ENCODE results near the gene CCDC33.

CCDC33 gene

DNA sequence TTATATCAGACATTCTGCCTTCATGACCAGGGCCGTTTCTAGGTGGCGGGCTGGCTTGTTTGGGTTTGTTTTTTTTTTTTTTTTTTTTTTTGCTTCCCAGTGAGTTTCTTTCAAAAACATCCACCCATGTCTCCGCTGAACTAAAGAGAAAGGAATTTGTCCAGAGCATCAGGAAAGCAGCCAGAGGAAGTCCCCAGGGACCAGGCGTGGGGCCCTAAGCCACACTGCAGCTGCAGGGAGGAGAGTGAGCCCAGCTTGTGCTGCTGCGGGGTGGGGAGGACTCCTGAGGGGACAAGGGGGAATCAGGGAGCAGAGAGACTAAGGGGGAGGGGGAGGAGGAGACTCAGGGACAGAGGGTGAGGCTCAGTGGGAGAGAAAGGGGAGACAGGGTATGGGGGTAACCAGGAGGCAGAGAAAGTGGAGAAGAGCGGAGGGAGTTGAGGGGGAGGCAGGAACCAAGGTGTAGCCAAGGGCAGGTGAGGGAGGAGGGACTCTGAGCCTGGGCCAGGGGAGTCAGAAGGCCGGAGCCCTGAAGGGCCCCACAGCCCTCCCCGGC lies 81.8 kb downstream of the CCDC33 start:
- DNase-seq = no peak

GRCh38 chr15:74318376-74319137 lies 82.4 kb downstream of the CCDC33 start:
- no peak for DNase-seq

DNA sequence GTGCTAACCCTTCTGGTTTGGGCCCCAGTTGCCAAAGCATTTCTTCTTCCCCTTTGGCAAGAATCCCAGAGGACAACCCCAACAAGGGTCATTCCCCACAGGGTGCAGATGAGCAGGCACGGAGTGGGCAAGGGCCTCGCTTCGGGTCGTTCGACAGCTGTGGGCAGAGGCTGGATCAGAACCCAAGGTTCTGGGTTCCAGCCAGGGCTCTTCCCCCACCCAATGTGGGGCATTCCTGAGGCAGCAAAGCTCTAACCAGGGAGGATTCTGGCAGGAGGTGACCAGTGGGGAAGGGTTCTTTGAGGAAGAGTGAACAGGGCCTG lies 83.0 kb downstream of the CCDC33 start:
- no peak for DNase-seq

GRCh38 chr15:74319596-74320351 lies 83.6 kb downstream of the CCDC33 start:
- DNase-seq = no peak

DNA sequence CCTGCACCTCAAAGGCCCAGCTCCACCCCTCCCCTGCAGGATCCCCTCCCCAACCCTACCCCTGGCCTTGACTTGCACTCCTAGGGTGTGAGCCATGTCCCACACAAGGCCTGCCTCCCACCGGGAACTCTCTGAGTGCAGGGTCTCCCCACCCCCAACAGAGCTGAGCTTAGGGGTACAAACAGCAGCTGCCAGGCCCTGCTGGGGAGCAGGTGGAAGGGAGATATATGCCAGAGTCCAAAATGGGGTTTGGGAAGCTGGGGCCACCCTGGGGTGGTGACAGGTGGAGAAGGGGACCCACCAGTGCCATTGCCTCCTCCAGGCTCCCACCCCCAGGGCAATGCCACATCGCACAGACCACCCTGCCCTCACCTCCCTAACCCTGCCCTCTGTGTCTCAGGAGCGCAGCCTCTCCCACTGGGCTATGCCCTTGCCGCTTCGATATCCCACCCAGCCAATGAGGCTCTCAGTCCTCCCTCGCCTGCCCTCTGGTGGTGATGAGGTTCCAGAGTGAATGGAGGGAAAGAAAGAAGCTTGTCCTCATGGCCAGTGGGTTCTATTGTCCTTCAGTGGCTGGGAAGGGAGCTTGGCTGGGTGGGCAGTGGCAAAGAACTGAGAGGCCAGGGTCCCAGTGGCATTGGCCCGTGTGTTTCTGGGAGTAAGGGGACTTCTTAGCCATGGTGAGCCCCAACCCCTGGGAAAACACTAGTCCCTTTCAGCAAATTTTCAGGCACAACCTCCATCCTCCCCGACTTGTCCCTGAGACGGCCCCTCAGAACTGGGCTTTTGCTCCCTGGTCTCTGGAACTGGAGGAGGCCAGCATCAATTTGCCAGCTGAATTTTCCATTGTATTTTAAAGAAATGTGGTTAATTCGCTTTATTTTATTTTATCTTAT lies 84.5 kb downstream of the CCDC33 start:
- peak; percentile 48 to 51 for DNase-seq

DNA sequence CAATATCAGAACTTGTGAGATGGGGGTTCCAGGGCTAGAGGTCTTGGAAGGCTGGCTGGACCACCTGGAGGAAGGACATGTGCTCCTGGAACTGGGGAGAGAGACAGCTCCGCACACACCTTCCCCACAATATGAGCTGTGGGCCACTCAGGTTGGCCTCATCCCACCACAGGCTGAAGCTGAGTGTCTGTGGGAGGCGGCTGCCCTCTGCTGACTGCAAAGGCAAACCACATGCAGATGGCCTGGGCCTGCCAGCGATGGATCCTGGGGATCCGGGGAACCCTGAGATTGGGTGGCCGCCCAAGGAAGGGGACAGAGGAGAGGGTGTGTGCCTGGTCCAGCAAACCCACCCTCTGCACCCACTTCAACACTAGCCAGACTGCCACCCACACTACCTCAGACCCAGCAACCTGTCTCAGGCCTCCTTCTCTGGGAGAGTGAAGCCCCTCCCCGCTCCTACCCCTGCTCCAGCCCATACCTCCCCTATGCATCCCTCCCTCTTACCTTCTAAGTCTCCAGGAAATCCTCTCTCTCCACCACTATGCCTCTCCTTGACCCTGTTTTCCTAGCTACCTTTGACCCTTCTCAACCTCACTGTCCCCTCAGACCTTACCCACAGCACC lies 86.5 kb downstream of the CCDC33 start:
- DNase-seq = peak; percentile 64 to 70

- no peak for DNase-seq
Observed at GRCh38 chr15:74324714-74325113, 88.6 kb downstream of the CCDC33 start.

DNA sequence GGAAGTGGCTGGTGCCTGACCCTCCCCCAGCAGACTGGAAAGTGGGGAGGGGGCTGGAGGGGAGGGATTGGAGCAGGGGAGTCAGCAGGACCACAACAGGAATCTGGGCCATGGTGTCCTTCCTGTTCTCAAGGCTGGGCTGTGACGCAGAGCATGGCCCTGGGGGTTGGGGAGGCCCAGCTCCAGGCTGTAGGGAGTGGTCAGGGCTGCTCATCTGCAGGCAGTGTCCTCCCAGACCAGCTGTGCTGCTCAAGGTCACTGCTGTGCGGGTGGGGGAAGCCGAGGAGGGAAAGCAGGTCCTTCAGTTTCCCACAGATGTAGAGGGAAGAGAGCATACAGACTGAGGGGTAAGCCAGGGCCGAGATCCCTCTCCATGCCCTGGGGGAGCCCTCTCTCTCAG lies 90.6 kb downstream of the CCDC33 start:
- DNase-seq = no peak

- DNase-seq = no peak
Observed at GRCh38 chr15:74327756-74328155, 91.6 kb downstream of the CCDC33 start.

DNA sequence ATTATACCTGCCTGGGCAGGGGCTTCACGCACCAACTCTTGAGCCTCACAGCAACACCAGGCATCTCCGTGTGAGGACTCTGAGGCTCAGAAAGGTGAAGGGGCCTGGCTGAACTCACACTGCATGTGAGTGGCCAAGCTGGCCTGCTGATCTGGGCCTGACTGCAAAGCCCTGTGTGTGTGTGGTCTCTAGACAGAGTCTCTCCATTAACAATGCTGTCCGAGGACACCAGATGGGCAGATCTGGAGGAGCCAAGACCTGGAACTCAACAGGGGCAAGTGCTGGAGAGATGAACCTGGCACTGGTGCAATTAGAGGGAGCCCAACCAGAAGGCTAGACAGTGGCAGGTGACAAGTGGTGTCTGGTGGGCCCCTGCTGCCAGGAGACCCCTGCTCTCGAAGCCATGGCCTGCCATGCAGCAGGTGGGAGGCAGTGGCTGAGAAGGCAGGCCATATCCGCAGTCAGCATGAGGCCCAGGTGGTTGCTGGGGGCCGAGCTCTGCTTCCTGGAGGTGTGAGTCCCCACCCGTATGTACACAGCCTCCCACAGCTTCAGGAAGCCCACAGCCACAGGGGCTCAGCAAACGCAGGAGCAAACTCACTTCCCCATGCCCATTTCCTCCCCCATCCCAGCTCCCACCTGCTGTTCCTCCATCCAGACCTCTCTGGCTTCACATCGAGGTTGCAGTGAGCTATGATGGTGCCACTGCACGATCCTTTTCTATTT lies 92.4 kb downstream of the CCDC33 start:
- no peak for DNase-seq

DNA sequence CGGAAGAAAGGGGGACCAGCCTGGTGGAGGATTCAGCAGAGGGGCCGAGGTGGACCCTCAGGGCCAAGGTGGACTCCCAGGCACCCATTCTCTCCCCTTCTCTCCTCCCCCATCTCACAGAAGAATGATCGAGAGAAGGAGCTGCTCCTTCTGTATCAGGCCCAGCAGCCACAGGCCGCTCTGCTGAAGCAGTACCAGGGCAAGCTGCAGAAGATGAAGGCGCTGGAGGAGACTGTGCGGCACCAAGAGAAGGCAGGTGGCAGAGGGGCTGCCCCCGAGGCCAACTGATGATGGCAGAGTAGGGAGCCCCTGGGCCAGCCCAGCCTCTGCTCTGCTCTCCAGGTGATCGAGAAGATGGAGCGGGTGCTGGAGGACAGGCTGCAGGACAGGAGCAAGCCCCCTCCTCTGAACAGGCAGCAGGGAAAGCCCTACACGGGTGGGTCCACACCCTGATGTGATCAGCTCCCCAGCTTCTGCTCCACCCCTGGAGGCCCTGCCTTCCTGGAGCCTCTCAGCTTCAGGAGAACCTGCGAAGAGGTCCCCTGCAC lies 94.8 kb downstream of the CCDC33 start:
- DNase-seq = no peak

DNA sequence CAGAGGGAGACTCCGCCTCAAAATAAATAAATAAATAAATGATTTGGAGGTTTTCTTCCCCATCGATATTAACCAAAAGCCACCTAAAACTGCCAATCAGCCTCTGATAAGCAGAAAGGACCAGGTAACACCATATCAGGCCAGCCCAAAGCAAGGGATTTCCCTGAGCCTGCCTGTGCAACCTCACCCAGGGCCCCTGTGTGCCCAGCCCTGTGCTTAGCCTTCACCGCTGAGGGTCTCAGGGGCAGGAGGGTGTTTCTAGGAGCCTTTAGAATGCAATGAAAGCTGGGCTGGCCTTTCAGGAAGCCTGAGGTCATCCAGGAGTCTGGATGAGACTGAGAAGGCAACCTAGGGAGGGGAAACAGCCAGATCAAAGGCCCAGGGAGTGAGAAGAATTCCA lies 95.9 kb downstream of the CCDC33 start:
- DNase-seq = no peak

DNA sequence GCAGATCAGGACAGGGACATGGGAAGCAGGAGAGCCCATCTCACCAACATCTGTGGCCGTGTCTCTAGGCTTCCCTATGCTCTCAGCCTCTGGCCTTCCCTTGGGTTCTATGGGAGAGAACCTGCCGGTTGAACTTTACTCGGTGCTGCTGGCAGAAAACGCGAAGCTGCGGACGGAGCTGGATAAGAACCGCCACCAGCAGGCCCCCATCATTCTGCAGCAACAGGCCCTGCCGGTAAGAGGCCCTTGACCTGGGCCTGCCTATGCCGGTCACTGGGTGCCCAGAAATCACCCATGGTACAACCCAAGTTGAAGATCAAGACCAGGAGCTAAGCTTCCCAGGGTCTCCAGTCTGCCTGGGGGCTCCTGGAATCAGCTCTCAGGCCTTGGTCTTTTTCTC lies 96.5 kb downstream of the CCDC33 start:
- no peak for DNase-seq

DNA sequence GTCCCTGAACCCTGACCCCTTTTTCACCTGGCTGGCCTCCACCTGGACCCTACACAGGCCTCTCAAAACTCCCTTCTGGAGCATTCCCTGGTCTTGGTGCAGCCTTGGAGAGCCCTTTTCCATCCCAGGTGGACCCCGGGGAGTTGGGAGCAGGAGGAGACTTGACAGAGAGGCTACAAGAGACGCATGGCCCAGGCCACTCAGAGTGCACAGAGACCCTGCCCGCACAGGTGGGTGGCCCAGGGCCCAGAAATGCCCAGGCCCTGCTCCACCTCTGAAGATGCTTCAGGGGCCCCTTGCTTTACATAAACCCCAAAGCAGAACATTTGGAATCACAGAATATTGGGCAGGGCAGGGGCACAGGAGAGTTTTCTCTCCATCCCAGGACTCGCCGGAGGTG lies 97.0 kb downstream of the CCDC33 start:
- no peak for DNase-seq

- DNase-seq = no peak
Observed at GRCh38 chr15:74333662-74334061, 97.5 kb downstream of the CCDC33 start.

GRCh38 chr15:74334127-74334526 lies 98.0 kb downstream of the CCDC33 start:
- DNase-seq = no peak

DNA sequence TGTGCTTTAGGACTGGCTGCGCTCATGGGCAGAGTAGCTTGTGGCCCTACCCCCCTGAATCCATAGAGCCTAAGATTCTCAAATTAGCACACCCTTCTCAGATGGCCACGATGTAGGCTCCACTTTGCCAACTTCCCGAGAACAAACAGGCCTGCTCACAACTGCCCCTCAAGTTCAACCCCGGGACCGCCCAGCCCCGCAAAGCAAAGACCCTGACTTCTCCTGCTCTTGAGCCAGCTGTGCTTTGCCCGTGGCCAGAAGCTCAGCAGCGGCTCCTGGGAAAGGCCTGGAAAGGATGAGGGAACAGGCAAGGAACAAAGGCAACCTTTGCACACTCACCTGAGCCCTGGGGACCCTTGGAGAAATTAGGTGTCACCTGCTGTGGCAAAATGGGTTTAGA lies 99.3 kb downstream of the CCDC33 start:
- no peak for DNase-seq

- no peak for DNase-seq
Observed at GRCh38 chr15:74336061-74337005, 100.2 kb downstream of the CCDC33 start.

GRCh38 chr15:74337146-74337545 lies 101.0 kb downstream of the CCDC33 start:
- DNase-seq = no peak

GRCh38 chr15:74337607-74338211 lies 101.6 kb downstream of the CCDC33 start:
- DNase-seq = no peak

Data from stimulated activated CD4-positive, alpha-beta T cell treated with anti-CD3 and anti-CD28 coated beads, Interleukin-2, amount 100 ng/mL, for 24 hours (primary cell).